Measurements from ENCODE around the gene CTNNA3. TPM values are rescaled to one million over a fixed set of nuclear protein-coding genes. Genes with fewer than 3 reads are reported as not detected.

CTNNA3 gene
- total RNA-seq, 1 experiment from 2014 or later = 0.32 TPM

DNA sequence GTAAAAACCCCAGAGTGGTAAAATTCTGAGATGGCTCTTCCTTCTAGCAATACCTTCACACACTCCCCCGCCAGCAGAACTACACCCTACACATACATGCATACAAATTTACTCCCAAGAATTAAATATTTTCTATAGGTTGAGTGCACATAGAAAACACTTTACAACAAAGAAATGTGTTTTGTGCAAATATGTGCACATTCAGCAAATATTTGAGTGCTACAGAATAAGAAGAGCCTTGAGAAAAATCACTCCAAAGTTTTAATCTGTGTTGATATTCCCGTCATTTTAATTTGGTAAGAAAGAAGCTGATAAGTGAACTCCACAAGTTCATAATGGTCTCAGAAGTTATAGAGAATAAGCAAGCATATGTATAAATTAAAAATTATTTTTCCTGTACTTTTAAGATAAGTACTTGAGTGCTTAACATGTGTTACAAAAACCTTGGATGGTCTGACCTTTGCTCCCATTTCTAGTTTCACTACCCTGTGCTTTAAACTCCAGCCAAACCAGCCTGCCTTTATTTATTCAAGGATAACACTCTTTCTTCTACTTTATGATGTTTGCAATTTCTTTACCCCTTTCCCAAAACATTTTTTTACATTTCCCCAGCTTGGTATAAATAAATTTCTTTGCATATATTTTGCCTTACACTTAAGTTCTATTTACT is 1503.7 kb downstream of the CTNNA3 start:
- Histone ChIP-seq H4K20me1 (ENCODE audit: insufficient read depth) (no peaks in the 10 kb centered on the region), H3K36me3 (ENCODE audit: control insufficient read depth in 1 of 2, insufficient read depth in 2 of 2, low read length in 2 of 2) (no peaks in the 10 kb centered on the region), H3K9ac (ENCODE audit: low read length) (no peak overlapping the region), H3K79me2 (ENCODE audit: insufficient read depth, low read length) (no peaks in the 10 kb centered on the region), H2AFZ (ENCODE audit: low read depth, low read length, poor library complexity, severe bottlenecking) (no peak overlapping the region), H3K4me2 (ENCODE audit: low read length) (no peak overlapping the region), H3K27me3 (ENCODE audit: insufficient read depth, low read length) (no peaks in the 10 kb centered on the region), H3K27ac (ENCODE audit: low read depth, low read length) (no peak overlapping the region), H3K9me3 (ENCODE audit: control insufficient read depth in 1 of 2, insufficient read depth in 1 of 2, low read depth in 1 of 2, low read length in 2 of 2) (no peaks in the 10 kb centered on the region), H3K4me3 (replicated peaks in 1 of 2; ENCODE audit: low read depth in 1 of 2, low read length in 2 of 2) (no peak overlapping the region), H3K4me1 (ENCODE audit: control insufficient read depth in 1 of 2, insufficient read depth in 2 of 2, low read length in 2 of 2) (no peaks in the 10 kb centered on the region), H3K9me2 (ENCODE audit: insufficient read depth) (no peaks in the 10 kb centered on the region)
- DNase-seq (ENCODE audit: low read depth, low spot score) = no peak
- no peak for ATAC-seq
- ChIA-PET POLR2A (no interaction called here), RAD21 (ENCODE audit: low non-redundant PET in 1 of 2, low total read pairs in 2 of 2, uncharacterized antibody in 2 of 2, unreplicated experiment in 2 of 2) (no interaction called here), CTCF (no interaction called here)
- intact Hi-C loops (cut with micrococcal nuclease) = no loop called here
- TF ChIP-seq, protein P1, sequence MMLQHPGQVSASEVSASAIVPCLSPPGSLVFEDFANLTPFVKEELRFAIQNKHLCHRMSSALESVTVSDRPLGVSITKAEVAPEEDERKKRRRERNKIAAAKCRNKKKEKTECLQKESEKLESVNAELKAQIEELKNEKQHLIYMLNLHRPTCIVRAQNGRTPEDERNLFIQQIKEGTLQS (IDR thresholded peaks at IDR 0.05) = no peak
- no TSS peak for BruUV-seq (replicated peaks)

DNA sequence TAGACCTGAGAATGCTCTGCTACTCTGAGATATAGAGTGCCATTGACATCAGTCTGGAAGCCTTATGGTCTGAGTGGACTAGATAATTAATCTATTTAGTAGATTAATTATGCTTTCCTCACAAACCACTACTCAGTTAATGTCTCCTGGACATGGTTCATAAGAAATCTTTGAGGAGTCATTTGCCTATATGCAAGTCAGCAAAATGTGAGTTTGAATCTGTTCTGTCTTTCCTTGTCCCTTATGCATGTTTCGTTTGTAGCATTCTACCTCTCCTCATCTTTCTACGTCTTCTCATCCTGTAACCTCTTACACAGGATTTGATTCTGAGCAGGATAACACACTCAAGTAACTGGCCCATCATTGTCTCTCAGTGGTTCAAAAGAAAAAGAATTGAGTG is 1505.6 kb downstream of the CTNNA3 start:
- BruUV-seq (replicated peaks) = no TSS peak
- Histone ChIP-seq H2AFZ (ENCODE audit: low read depth, low read length, poor library complexity, severe bottlenecking) (no peak overlapping the region), H3K27ac (ENCODE audit: low read depth, low read length) (no peak overlapping the region), H3K9me2 (ENCODE audit: insufficient read depth) (no peaks in the 10 kb centered on the region), H3K9ac (ENCODE audit: low read length) (no peak overlapping the region), H3K79me2 (ENCODE audit: insufficient read depth, low read length) (no peaks in the 10 kb centered on the region), H4K20me1 (ENCODE audit: insufficient read depth) (no peaks in the 10 kb centered on the region), H3K27me3 (ENCODE audit: insufficient read depth, low read length) (no peaks in the 10 kb centered on the region), H3K4me1 (ENCODE audit: control insufficient read depth in 1 of 2, insufficient read depth in 2 of 2, low read length in 2 of 2) (no peaks in the 10 kb centered on the region), H3K9me3 (ENCODE audit: control insufficient read depth in 1 of 2, insufficient read depth in 1 of 2, low read depth in 1 of 2, low read length in 2 of 2) (no peaks in the 10 kb centered on the region), H3K4me2 (ENCODE audit: low read length) (no peak overlapping the region), H3K36me3 (ENCODE audit: control insufficient read depth in 1 of 2, insufficient read depth in 2 of 2, low read length in 2 of 2) (no peaks in the 10 kb centered on the region), H3K4me3 (replicated peaks in 1 of 2; ENCODE audit: low read depth in 1 of 2, low read length in 2 of 2) (no peak overlapping the region)
- ATAC-seq (no peak), DNase-seq (ENCODE audit: low read depth, low spot score) (no peak)
- intact Hi-C loops (cut with micrococcal nuclease) = no loop called here
- TF ChIP-seq EGR1 (IDR thresholded peaks at IDR 0.05; ENCODE audit: low read depth) = no peak
- no peak for TF ChIP-seq ELF1 (IDR thresholded peaks at IDR 0.05; ENCODE audit: borderline replicate concordance, low read depth)
- RAD21 ChIA-PET (ENCODE audit: low non-redundant PET in 1 of 2, low total read pairs in 2 of 2, uncharacterized antibody in 2 of 2, unreplicated experiment in 2 of 2) = no interaction called here
- CTCF ChIA-PET = no interaction called here
- POLR2A ChIA-PET = no interaction called here
